Right lobe of liver (tissue), 4 donors: ENCODE data around the gene PLGRKT.

Experiments used
- POLR2A ChIP-seq: fragments of 450-650 bp; IDR thresholded peaks from one replicate; pipeline ENCODE4 v1.6.1; 2017; ENCODE audit warnings: antibody characterized with exemption, mild to moderate bottlenecking
- TF ChIP-seq, protein P1 (sequence below), 4 donors: fragments of 200-600 bp in 3 of 4; fragments of 450-650 bp in 1 of 4; IDR thresholded peaks; one replicate each; pipeline versions ENCODE4 v1.5.1 to v1.8.0; 2016 to 2022; ENCODE audit warnings: antibody characterized with exemption in 4 of 4, mild to moderate bottlenecking in 2 of 4
- donor health status: DM: no; HTN: no; CAD: no.
- donor health status: DM: no; HTN: no; CAD: no.
- donor health status: DM: no; HTN: yes; CAD: no.

DNA sequence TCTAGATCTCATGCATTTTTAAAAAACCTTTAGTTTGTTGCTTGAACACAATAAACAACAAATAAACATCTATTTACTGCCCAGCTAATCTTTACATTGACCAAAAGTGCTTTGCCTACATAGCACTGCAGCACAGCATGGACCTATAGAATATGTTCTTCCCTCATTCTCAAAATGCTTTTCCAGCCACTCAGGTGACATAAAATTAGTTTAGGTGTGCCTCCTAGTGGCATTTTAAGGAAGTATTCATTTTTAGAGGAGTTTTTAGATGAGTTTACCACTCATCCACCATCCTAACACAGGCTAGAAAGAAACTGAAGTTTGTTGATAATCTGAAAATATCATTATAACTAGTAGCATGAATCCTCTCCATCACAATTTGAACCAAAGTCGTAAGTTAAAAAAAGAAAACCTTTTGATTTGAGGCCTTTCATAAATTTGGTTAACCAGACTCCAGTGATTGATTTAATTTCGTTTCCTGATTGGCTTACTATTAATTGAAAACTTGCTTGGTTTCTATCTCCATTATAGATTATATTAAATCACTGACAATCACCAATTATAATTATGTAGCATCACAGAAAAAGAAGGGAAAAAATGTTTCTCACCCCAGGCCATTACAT lies 12.6 kb downstream of the PLGRKT start:
- TF ChIP-seq, protein P1, sequence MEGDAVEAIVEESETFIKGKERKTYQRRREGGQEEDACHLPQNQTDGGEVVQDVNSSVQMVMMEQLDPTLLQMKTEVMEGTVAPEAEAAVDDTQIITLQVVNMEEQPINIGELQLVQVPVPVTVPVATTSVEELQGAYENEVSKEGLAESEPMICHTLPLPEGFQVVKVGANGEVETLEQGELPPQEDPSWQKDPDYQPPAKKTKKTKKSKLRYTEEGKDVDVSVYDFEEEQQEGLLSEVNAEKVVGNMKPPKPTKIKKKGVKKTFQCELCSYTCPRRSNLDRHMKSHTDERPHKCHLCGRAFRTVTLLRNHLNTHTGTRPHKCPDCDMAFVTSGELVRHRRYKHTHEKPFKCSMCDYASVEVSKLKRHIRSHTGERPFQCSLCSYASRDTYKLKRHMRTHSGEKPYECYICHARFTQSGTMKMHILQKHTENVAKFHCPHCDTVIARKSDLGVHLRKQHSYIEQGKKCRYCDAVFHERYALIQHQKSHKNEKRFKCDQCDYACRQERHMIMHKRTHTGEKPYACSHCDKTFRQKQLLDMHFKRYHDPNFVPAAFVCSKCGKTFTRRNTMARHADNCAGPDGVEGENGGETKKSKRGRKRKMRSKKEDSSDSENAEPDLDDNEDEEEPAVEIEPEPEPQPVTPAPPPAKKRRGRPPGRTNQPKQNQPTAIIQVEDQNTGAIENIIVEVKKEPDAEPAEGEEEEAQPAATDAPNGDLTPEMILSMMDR (IDR thresholded peaks at IDR 0.05): peak; percentile 46 to 55 (median 48)
- no peak for TF ChIP-seq POLR2A
